Measurements from ENCODE around the gene MACROD2.

DNA sequence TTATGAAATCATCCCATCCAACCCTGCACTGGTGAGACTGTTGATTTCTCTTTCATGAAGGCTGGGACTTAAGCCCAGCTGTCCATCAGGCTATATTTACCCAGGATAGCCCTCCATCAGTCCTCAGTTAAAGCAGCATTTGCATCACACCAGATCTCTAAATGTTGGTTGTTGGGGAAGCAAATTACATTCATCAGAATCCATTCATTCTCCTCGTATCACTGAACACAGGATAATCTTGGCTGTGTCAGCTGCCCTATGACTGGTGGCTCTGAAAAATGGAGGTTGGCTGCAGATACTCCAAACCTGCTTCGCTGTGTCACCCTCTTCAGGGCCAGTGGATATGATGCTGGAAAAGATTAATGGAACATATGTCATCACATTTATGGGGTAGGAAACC is 1859.6 kb downstream of the MACROD2 start:
- TF ChIP-seq POLR2A (IDR thresholded peaks at IDR 0.05; ENCODE audit: low read depth, low read length) (no peak), MAZ (IDR thresholded peaks at IDR 0.05; ENCODE audit: borderline replicate concordance, low read depth, low read length) (no peak), NFE2L2 (IDR thresholded peaks at IDR 0.05; ENCODE audit: low read depth, low read length) (no peak), RFX5 (IDR thresholded peaks at IDR 0.05; ENCODE audit: low read depth, low read length) (no peak), BHLHE40 (IDR thresholded peaks at IDR 0.05; ENCODE audit: low read depth, low read length) (no peak)
- TF ChIP-seq, protein P1, sequence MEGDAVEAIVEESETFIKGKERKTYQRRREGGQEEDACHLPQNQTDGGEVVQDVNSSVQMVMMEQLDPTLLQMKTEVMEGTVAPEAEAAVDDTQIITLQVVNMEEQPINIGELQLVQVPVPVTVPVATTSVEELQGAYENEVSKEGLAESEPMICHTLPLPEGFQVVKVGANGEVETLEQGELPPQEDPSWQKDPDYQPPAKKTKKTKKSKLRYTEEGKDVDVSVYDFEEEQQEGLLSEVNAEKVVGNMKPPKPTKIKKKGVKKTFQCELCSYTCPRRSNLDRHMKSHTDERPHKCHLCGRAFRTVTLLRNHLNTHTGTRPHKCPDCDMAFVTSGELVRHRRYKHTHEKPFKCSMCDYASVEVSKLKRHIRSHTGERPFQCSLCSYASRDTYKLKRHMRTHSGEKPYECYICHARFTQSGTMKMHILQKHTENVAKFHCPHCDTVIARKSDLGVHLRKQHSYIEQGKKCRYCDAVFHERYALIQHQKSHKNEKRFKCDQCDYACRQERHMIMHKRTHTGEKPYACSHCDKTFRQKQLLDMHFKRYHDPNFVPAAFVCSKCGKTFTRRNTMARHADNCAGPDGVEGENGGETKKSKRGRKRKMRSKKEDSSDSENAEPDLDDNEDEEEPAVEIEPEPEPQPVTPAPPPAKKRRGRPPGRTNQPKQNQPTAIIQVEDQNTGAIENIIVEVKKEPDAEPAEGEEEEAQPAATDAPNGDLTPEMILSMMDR (conservative IDR thresholded peaks at IDR 0.05; ENCODE audit: low read depth, low read length), result no peak
- TF ChIP-seq, protein P2, sequence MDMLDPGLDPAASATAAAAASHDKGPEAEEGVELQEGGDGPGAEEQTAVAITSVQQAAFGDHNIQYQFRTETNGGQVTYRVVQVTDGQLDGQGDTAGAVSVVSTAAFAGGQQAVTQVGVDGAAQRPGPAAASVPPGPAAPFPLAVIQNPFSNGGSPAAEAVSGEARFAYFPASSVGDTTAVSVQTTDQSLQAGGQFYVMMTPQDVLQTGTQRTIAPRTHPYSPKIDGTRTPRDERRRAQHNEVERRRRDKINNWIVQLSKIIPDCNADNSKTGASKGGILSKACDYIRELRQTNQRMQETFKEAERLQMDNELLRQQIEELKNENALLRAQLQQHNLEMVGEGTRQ (IDR thresholded peaks at IDR 0.05; ENCODE audit: low read depth, low read length), result no peak

All from IMR-90 (cell line).